H1 (cell line): ENCODE data around the gene ZNF511. TPM values are rescaled to one million over a fixed set of nuclear protein-coding genes. Genes with fewer than 3 reads are reported as not detected.

Experiments used
- CTCF ChIA-PET: fragments of 300-600 bp; sonication (Branson Sonifier 250); formaldehyde crosslinking; loops from one replicate; lab custom pipeline; 2021; ENCODE audit not compliant: partially characterized antibody; lab: Charles Lee
- POLR2A ChIA-PET: fragments of 300-600 bp; sonication (Branson Sonifier 250); formaldehyde crosslinking; loops from one replicate; lab custom pipeline; 2021; ENCODE audit warnings: inconsistent platforms; ENCODE audit not compliant: partially characterized antibody; lab: Charles Lee
- DNase-seq, 2 experiments: peaks; one replicate each; pipeline versions ENCODE4 v3.0.0 to v3.0.0-alpha.2; 2010 to 2022; ENCODE audit warnings: low spot score in 2 of 2, low read depth in 1 of 2, mixed read lengths in 1 of 2
- FAIRE-seq: peaks from 2 replicates; lab custom pipeline; 2011; peaks lifted over from hg19 to GRCh38; lab: Jason Lieb, UNC
- H2AFZ ChIP-seq: 2 replicates; pipeline ENCODE4 v1.8.1; 2012; ENCODE audit warnings: low read length, inconsistent platforms
- H2AK5ac ChIP-seq: 2 replicates; pipeline ENCODE4 v1.6.1; 2013; ENCODE audit warnings: low read depth, low read length
- H2BK120ac ChIP-seq: replicated peaks from 2 replicates; pipeline ENCODE3; 2013; ENCODE audit warnings: low read depth, low read length, inconsistent platforms
- H2BK12ac ChIP-seq: 2 replicates; pipeline ENCODE4 v1.6.1; 2013; ENCODE audit warnings: low read depth, low read length
- H2BK15ac ChIP-seq: 2 replicates; pipeline ENCODE4 v1.6.1; 2013; ENCODE audit warnings: low read length
- H2BK20ac ChIP-seq: 2 replicates; pipeline ENCODE4 v1.6.1; 2013; ENCODE audit warnings: low read length
- H2BK5ac ChIP-seq: 2 replicates; pipeline ENCODE4 v1.6.1; 2013; ENCODE audit warnings: low read depth, low read length
- H3K14ac ChIP-seq: 2 replicates; pipeline ENCODE4 v1.6.1; 2013; ENCODE audit warnings: inconsistent platforms; ENCODE audit not compliant: insufficient read length
- H3K18ac ChIP-seq: 2 replicates; pipeline ENCODE4 v1.6.1; 2013; ENCODE audit warnings: low read length; ENCODE audit errors: extremely low read depth
- H3K23ac ChIP-seq: 2 replicates; pipeline ENCODE4 v1.6.1; 2013; ENCODE audit warnings: inconsistent platforms; ENCODE audit not compliant: insufficient read length
- H3K23me2 ChIP-seq: 2 replicates; pipeline ENCODE4 v1.6.1; 2013; ENCODE audit warnings: low read depth, low read length
- H3K27ac ChIP-seq: 2 replicates; pipeline ENCODE4 v1.6.1; 2011; ENCODE audit warnings: low read depth, low read length, inconsistent platforms
- H3K27me3 ChIP-seq, 4 experiments: replicated peaks in 1 of 4; 1 replicate in 1 of 4; 2 replicates in 3 of 4; pipeline versions ENCODE4 v1.6.1 to v1.8.1; 2011 to 2013; ENCODE audit warnings: low read length in 3 of 4, mild to moderate bottlenecking in 3 of 4, inconsistent platforms in 2 of 4, mixed read lengths in 2 of 4, moderate library complexity in 1 of 4; ENCODE audit not compliant: control insufficient read depth in 3 of 4, insufficient read depth in 3 of 4; ENCODE audit errors: extremely low read depth in 1 of 4
- H3K36me3 ChIP-seq, 4 experiments: 2 replicates each; pipeline versions ENCODE4 v1.6.1 to v1.8.1; 2011 to 2013; ENCODE audit warnings: mild to moderate bottlenecking in 4 of 4, low read length in 3 of 4, moderate library complexity in 2 of 4, control low read depth in 1 of 4, inconsistent platforms in 1 of 4; ENCODE audit not compliant: insufficient read depth in 4 of 4, control insufficient read depth in 2 of 4
- H3K4ac ChIP-seq: replicated peaks from 2 replicates; pipeline ENCODE3; 2013; ENCODE audit warnings: low read length, low read depth, mixed read lengths, inconsistent platforms; ENCODE audit not compliant: insufficient read length
- H3K4me1 ChIP-seq, 4 experiments: replicated peaks in 1 of 4; 1 replicate in 1 of 4; 2 replicates in 3 of 4; pipeline versions ENCODE4 v1.6.1 to v1.8.1; 2011 to 2013; ENCODE audit warnings: low read length in 3 of 4, inconsistent platforms in 2 of 4, mixed read lengths in 1 of 4; ENCODE audit not compliant: insufficient read depth in 4 of 4, control insufficient read depth in 3 of 4
- H3K4me2 ChIP-seq, 2 experiments: 2 replicates each; pipeline versions ENCODE4 v1.6.1 to v1.8.1; 2011 to 2013; ENCODE audit warnings: low read depth in 2 of 2, low read length in 2 of 2, control low read depth in 1 of 2, inconsistent platforms in 1 of 2, mild to moderate bottlenecking in 1 of 2; ENCODE audit not compliant: insufficient read depth in 1 of 2
- H3K4me3 ChIP-seq, 4 experiments: fragments of 200-600, 300-600 bp in 1 of 4; sonication (generic), shearing (Covaris generic), sonication (Bioruptor Twin) in 1 of 4; 2 replicates each; pipeline versions ENCODE4 v1.5.1 to v1.8.1; 2011 to 2016; ENCODE audit warnings: low read length in 4 of 4, low read depth in 3 of 4, control low read depth in 2 of 4, inconsistent platforms in 2 of 4, mild to moderate bottlenecking in 2 of 4, mixed read lengths in 1 of 4, moderate library complexity in 1 of 4; ENCODE audit not compliant: insufficient read depth in 2 of 4; ENCODE audit errors: extremely low read depth in 1 of 4
- H3K56ac ChIP-seq: replicated peaks from 2 replicates; pipeline ENCODE3; 2013; ENCODE audit warnings: low read depth, mild to moderate bottlenecking, mixed read lengths, low read length, inconsistent platforms; ENCODE audit not compliant: insufficient read length
- H3K79me1 ChIP-seq: 2 replicates; pipeline ENCODE4 v1.6.1; 2013; ENCODE audit warnings: low read depth, low read length, control low read depth
- H3K79me2 ChIP-seq, 2 experiments: 2 replicates each; pipeline versions ENCODE4 v1.6.1 to v1.8.1; 2012 to 2013; ENCODE audit warnings: low read length in 2 of 2, mild to moderate bottlenecking in 2 of 2, inconsistent platforms in 1 of 2; ENCODE audit not compliant: insufficient read depth in 2 of 2, control insufficient read depth in 1 of 2
- H3K9ac ChIP-seq, 4 experiments: replicated peaks in 1 of 4; 1 replicate in 1 of 4; 2 replicates in 3 of 4; pipeline versions ENCODE4 v1.6.1 to v1.8.1; 2011 to 2013; ENCODE audit warnings: low read depth in 3 of 4, low read length in 3 of 4, control low read depth in 2 of 4, mild to moderate bottlenecking in 2 of 4, moderate library complexity in 2 of 4, inconsistent platforms in 1 of 4; ENCODE audit errors: extremely low read depth in 1 of 4
- H3K9me3 ChIP-seq, 2 experiments: 2 replicates each; pipeline versions ENCODE4 v1.6.1 to v1.8.1; 2012 to 2013; ENCODE audit warnings: mild to moderate bottlenecking in 2 of 2, moderate library complexity in 2 of 2, control low read depth in 1 of 2, inconsistent platforms in 1 of 2, low read depth in 1 of 2, low read length in 1 of 2, mixed read lengths in 1 of 2; ENCODE audit not compliant: insufficient read depth in 2 of 2
- H4K20me1 ChIP-seq, 2 experiments: replicated peaks in 1 of 2; 2 replicates each; pipeline versions ENCODE3 to v1.8.1; 2011 to 2013; ENCODE audit warnings: inconsistent platforms in 2 of 2, low read length in 2 of 2, mild to moderate bottlenecking in 1 of 2; ENCODE audit not compliant: insufficient read depth in 2 of 2, control insufficient read depth in 1 of 2
- H4K5ac ChIP-seq: 2 replicates; pipeline ENCODE4 v1.6.1; 2013; ENCODE audit warnings: low read length, low read depth, mixed read lengths, inconsistent platforms; ENCODE audit not compliant: insufficient read length
- H4K8ac ChIP-seq: 2 replicates; pipeline ENCODE4 v1.8.0; 2013; ENCODE audit warnings: mild to moderate bottlenecking, moderate library complexity, low read length, inconsistent platforms; ENCODE audit not compliant: insufficient read depth; ENCODE audit errors: extremely low read depth
- H4K91ac ChIP-seq: replicated peaks from 2 replicates; pipeline ENCODE3; 2013; ENCODE audit warnings: low read length, mixed read lengths, inconsistent platforms; ENCODE audit not compliant: insufficient read length
- CBX5 ChIP-seq: fragments of 300-800, 300-1000 bp; sonication (generic); IDR thresholded peaks from 2 replicates; pipeline ENCODE4 v1.7.1; 2016; ENCODE audit warnings: antibody characterized with exemption, low read length, low read depth
- RAD21 ChIP-seq, 2 experiments: IDR thresholded peaks in 1 of 2; conservative IDR thresholded peaks in 1 of 2; 2 replicates each; pipeline ENCODE4 v1.6.1; 2011; ENCODE audit warnings: low read depth in 2 of 2, low read length in 2 of 2, improper control_type of control experiment in 1 of 2, inconsistent platforms in 1 of 2, mild to moderate bottlenecking in 1 of 2, moderate library complexity in 1 of 2
- SIN3A ChIP-seq, 2 experiments: IDR thresholded peaks in 1 of 2; conservative IDR thresholded peaks in 1 of 2; 2 replicates each; pipeline ENCODE4 v1.6.1; 2011 to 2012; ENCODE audit warnings: low read length in 2 of 2, improper control_type of control experiment in 1 of 2, low read depth in 1 of 2, mild to moderate bottlenecking in 1 of 2
- SIX5 ChIP-seq: IDR thresholded peaks from 2 replicates; pipeline ENCODE4 v1.6.1; 2011; ENCODE audit warnings: mild to moderate bottlenecking, low read depth, low read length
- WGBS, 2 experiments: shearing (Covaris generic) in 1 of 2; methylation state at CpG; one replicate each; pipeline versions ENCODE4 v1.1.6 to v1.1.7; 2013 to 2015; ENCODE audit warnings: low lambda C conversion rate in 2 of 2, mixed read lengths in 2 of 2, inconsistent platforms in 1 of 2, low coverage in 1 of 2, missing lambda C conversion rate in 1 of 2; ENCODE audit not compliant: insufficient replicate concordance in 2 of 2, insufficient coverage in 1 of 2, insufficient read length in 1 of 2; ENCODE audit errors: extremely low coverage in 1 of 2, missing lambda C conversion rate in 1 of 2; 5-methylcytosine and 5-hydroxymethylcytosine counted together
- polyA plus RNA-seq, 7 experiments: library from polyadenylated mRNA; depleted of rRNA in 3 of 7; stranded (reverse) in 5 of 7; unstranded in 2 of 7; fragments of >200 nt in 5 of 7; fragments of 200-250 nt in 2 of 7; gene quantifications; 1 replicate in 5 of 7; 2 replicates in 1 of 7; 4 replicates in 1 of 7; pipeline versions ENCODE4 v1.2.1 to v1.2.3, GENCODE V29; 2011 to 2013; ENCODE audit warnings: missing spikeins in 2 of 7, mixed read lengths in 2 of 7
- total RNA-seq: library from RNA; stranded (reverse); fragmentation: NEBNext Ultra II Directional; extraction: Animal tissue kit (Norgen Biotek cat#: 25700); gene quantifications from 2 replicates; pipeline ENCODE4 v1.2.1, GENCODE V29; 2021
- TF ChIP-seq, protein P1 (sequence below), 3 experiments: IDR thresholded peaks; 1 replicate in 2 of 3; 2 replicates in 1 of 3; pipeline versions ENCODE4 v1.5.1 to v1.6.1; 2011; ENCODE audit warnings: low read length in 3 of 3, mild to moderate bottlenecking in 3 of 3, inconsistent platforms in 2 of 3, low read depth in 1 of 3, moderate library complexity in 1 of 3; ENCODE audit not compliant: insufficient read depth in 1 of 3; ENCODE audit errors: control extremely low read depth in 1 of 3
- TF ChIP-seq, protein P2 (sequence below): IDR thresholded peaks from 2 replicates; pipeline ENCODE4 v1.6.1; 2012; ENCODE audit warnings: inconsistent platforms

Gene ZNF511
- total and polyA plus RNA-seq, 2 of the 8 experiments (the other 6 are each of a cell fraction or from before 2014, with no cell fraction given): 55.4 to 71.7 TPM

- peaks cover 4% of the 10 kb centered on the region; the same call in 1 of the 2 replicates for H3K23me2 ChIP-seq
- H3K56ac ChIP-seq: no peak overlapping the region
- no peak overlapping the region for H3K4me3 ChIP-seq
- no peak overlapping the region for H3K27ac ChIP-seq
- H3K18ac ChIP-seq: no peak overlapping the region
- no peak overlapping the region for H2AFZ ChIP-seq
- H3K4ac ChIP-seq: no peak overlapping the region
- H2AK5ac ChIP-seq: no peak overlapping the region
- H3K4me2 ChIP-seq: no peak overlapping the region
- no peak overlapping the region for H3K9ac ChIP-seq
- peak overlapping the region; percentile 21; the same call in 1 of the 2 replicates for H4K8ac ChIP-seq
- H2BK120ac ChIP-seq: no peak overlapping the region
- peaks cover 7 to 22% of the 10 kb centered on the region in 2 experiments for H4K20me1 ChIP-seq
- no peak overlapping the region for H3K23ac ChIP-seq
- POLR2A ChIA-PET: interaction anchor here (1.0 to 2.7 kb wide), 6 partner anchors 8 to 71 kb away, joined by 3 to 9 read pairs (median 6); no protein-coding TSS in a partner anchor
- no peak overlapping the region for H2BK5ac ChIP-seq
- H3K79me2 ChIP-seq: no peaks in the 10 kb centered on the region
- no peak overlapping the region for H4K5ac ChIP-seq
- no peaks in the 10 kb centered on the region; a peak in 2 of 8 replicates for H3K36me3 ChIP-seq
- FAIRE-seq (no peak), DNase-seq (peak in 1 of 2 experiments; percentile 65)
- WGBS, 2 experiments: 77% methylated on average over 24 of the region's 24 CpGs; no CpG with 5 or more reads in 1 of the 2 experiments
- no peak overlapping the region for H2BK15ac ChIP-seq
- no peaks in the 10 kb centered on the region; a peak in 1 of 7 replicates for H3K27me3 ChIP-seq
- CTCF ChIA-PET: interaction anchor here (0.9 to 3.7 kb wide), 14 partner anchors 8 to 154 kb away, joined by 3 to 32 read pairs (median 4); no protein-coding TSS in a partner anchor
- H2BK20ac ChIP-seq: no peak overlapping the region
- no peak overlapping the region for H4K91ac ChIP-seq
- no peak overlapping the region for H3K14ac ChIP-seq
- no peak overlapping the region for H2BK12ac ChIP-seq
- H3K79me1 ChIP-seq: no peaks in the 10 kb centered on the region; the same call in 1 of the 2 replicates
- peaks cover 0 to 21% (median 3%) of the 10 kb centered on the region in 4 experiments; a peak in 5 of 7 replicates for H3K4me1 ChIP-seq
- H3K9me3 ChIP-seq: no peaks in the 10 kb centered on the region
- TF ChIP-seq, protein P1, sequence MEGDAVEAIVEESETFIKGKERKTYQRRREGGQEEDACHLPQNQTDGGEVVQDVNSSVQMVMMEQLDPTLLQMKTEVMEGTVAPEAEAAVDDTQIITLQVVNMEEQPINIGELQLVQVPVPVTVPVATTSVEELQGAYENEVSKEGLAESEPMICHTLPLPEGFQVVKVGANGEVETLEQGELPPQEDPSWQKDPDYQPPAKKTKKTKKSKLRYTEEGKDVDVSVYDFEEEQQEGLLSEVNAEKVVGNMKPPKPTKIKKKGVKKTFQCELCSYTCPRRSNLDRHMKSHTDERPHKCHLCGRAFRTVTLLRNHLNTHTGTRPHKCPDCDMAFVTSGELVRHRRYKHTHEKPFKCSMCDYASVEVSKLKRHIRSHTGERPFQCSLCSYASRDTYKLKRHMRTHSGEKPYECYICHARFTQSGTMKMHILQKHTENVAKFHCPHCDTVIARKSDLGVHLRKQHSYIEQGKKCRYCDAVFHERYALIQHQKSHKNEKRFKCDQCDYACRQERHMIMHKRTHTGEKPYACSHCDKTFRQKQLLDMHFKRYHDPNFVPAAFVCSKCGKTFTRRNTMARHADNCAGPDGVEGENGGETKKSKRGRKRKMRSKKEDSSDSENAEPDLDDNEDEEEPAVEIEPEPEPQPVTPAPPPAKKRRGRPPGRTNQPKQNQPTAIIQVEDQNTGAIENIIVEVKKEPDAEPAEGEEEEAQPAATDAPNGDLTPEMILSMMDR (IDR thresholded peaks at IDR 0.05; ENCODE audit: control extremely low read depth in 1 of 3, insufficient read depth in 1 of 3, low read depth in 1 of 3, low read length in 3 of 3): peak in 2 of 3 experiments; percentile 57 to 59; a peak in 3 of 4 replicates
- TF ChIP-seq RAD21 (IDR thresholded peaks at IDR 0.05 in 1 of 2, conservative IDR thresholded peaks at IDR 0.05 in 1 of 2; ENCODE audit: low read depth in 2 of 2, low read length in 2 of 2): peak; percentile 34 to 42; a peak in 3 of 4 replicates
- TF ChIP-seq SIX5: no peak
- TF ChIP-seq SIN3A (conservative IDR thresholded peaks at IDR 0.05 in 1 of 2, IDR thresholded peaks at IDR 0.05 in 1 of 2; ENCODE audit: low read depth in 1 of 2, low read length in 2 of 2): 0 out of 4 replicates have a peak, but pooled peaks of 1 of the 2 experiments have one; percentile 47
- no peak for TF ChIP-seq CBX5
- TF ChIP-seq, protein P2, sequence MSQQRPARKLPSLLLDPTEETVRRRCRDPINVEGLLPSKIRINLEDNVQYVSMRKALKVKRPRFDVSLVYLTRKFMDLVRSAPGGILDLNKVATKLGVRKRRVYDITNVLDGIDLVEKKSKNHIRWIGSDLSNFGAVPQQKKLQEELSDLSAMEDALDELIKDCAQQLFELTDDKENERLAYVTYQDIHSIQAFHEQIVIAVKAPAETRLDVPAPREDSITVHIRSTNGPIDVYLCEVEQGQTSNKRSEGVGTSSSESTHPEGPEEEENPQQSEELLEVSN: no peak
These were observed 42.9 kb downstream of the ZNF511 start for GRCh38 chr10:133351408-133352318.
